ENCODE results near the gene MIGA1.
"Not testable (repeated sequence)": the region's sequence is repeated elsewhere in the genome, so short reads cannot be mapped to it uniquely, and the experiment has no call there.

MIGA1 gene, protein sequence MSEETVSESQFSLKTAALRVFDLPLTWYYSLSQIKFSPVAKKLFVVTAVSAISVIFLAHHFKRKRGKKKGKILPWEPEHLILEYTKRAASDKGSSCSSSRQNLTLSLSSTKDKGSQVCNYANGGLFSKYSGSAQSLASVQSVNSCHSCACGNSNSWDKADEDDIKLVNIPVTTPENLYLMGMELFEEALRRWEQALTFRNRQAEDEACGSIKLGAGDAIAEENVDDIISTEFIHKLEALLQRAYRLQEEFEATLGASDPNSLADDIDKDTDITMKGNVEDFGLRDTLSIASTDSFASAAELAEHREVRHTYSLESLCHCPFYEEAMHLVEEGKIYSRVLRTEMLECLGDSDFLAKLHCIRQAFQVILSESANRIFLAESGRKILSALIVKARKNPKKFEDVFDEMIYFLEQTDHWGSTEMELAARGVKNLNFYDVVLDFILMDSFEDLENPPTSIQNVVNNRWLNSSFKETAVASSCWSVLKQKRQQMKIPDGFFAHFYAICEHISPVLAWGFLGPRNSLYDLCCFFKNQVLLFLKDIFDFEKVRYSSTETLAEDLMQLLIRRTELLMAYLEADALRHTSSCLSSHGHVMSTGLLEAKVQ

DNA sequence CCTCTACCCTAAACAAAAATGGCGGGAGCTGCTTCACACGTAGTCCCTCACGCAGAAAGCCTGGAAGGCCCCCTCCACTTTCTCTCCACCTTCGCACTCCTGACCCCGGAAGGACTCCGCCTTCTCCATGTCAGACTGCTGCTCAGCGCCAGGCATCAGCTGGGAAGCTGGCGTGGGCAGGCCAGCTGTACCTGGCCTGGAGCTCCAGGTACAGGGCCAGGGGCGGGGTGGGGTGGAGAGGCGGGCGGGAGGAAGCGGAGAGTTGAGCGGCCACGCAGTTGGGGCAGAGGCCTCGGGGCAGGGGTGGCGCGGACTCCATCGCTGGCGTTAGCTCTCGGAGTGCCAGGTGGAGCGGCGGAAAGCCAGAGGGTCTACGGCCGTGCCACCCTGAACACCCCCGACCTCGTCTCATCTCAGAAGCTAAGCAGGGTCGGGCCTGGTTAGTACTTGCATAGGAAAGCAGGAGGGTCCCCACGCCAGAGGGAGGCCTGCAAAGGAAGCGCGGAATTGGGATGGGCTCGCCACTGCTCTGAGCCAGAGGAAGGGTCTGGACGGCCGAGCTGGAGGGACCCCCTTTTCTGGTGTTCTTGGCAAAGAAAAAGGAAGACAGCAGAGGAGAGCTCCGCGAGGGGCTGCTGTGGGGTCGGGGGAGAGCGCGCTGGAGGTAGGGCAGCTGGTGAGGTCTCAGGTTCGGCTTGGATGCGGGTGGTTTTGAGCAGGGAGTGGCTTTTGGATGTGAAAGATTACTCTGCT, at the start of gene MIGA1:
MIGA1 (plus strand) TSS at position 121 of the 753 bp plus-strand sequence. CDS start 3,604 bp downstream, outside the sequence.
- Mint-ChIP-seq H3K4me3 (peak within 1 kb of the TSS; percentile 95), H3K4me1 (ENCODE audit: low read depth) (peaks cover 38% of the 10 kb centered on the region), H3K36me3 (peaks cover 6% of the 10 kb centered on the region), H3K9me3 (ENCODE audit: low read depth) (no peaks in the 10 kb centered on the region), H3K27me3 (no peaks in the 10 kb centered on the region), H3K27ac (peak within 1 kb of the TSS; percentile 88)

- Mint-ChIP-seq H3K4me3 (no peak overlapping the region), H3K4me1 (ENCODE audit: low read depth) (no peaks in the 10 kb centered on the region), H3K27me3 (no peaks in the 10 kb centered on the region), H3K36me3 (no peaks in the 10 kb centered on the region), H3K9me3 (ENCODE audit: low read depth) (no peaks in the 10 kb centered on the region), H3K27ac (no peak overlapping the region)
Observed at GRCh38 chr1:77732090-77732489, 47.4 kb upstream of the MIGA1 start.

GRCh38 chr1:77739235-77739634, 40.2 kb upstream of the MIGA1 start:
- Mint-ChIP-seq H3K4me3 (no peak overlapping the region), H3K27ac (no peak overlapping the region), H3K4me1 (ENCODE audit: low read depth) (peaks cover 10% of the 10 kb centered on the region), H3K36me3 (no peaks in the 10 kb centered on the region), H3K9me3 (ENCODE audit: low read depth) (no peaks in the 10 kb centered on the region), H3K27me3 (no peaks in the 10 kb centered on the region)

- H3K4me1 Mint-ChIP-seq (ENCODE audit: low read depth): peaks cover 29% of the 10 kb centered on the region
- H3K27me3 Mint-ChIP-seq: no peaks in the 10 kb centered on the region
- no peaks in the 10 kb centered on the region for H3K9me3 Mint-ChIP-seq (ENCODE audit: low read depth)
- no peak overlapping the region for H3K4me3 Mint-ChIP-seq
- no peak overlapping the region for H3K27ac Mint-ChIP-seq
- peaks cover 3% of the 10 kb centered on the region for H3K36me3 Mint-ChIP-seq
Observed at GRCh38 chr1:77741316-77741715, 38.1 kb upstream of the MIGA1 start.

DNA sequence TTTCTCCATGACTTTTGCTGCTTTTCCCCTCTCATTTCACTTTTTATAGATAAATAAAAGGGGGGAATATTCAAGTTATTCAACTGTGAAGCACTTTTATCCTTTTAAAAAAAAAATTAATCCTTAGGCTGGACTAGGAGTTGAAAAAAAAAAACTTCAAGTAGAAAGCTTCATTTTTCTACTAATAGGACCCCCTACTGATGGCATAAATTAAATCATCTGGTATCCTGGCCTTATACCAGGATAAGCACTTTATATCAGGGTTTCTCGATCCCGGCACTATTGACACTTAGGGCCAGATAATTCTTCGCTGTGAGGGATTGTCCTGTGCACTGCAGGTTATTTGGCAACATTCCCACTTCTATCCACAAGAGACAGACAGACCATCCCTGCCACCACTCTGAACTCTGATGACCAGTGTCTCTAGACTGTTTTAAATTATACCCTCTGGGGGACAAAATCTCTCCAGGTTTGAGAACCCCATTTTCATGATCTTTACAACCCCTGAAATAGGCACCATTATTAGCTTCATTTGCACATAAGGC, 37.4 kb upstream of the MIGA1 start:
- Mint-ChIP-seq H3K27ac (no peak overlapping the region), H3K4me3 (no peak overlapping the region)

DNA sequence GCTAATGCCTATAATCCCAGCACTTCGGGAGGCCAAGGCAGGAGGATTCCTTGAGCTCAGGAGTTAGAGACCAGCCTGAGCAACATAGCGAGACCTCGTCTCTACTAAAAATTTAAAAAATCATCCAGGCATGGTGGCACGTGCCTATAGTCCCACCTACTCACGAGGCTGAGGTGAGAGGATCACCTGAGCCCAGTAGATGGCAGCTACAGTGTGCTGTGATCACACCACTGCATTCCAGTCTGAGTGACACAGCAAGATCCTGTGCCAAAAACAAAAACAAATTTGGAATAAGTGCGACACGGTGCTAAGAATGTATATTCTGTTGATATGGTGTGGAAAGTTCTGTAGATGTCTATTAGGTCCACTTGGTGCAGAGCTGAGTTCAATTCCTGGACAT, 34.9 kb upstream of the MIGA1 start:
- H3K36me3 Mint-ChIP-seq: peaks cover 3% of the 10 kb centered on the region
- H3K27me3 Mint-ChIP-seq: no peaks in the 10 kb centered on the region
- peak overlapping the region; percentile 6 for H3K27ac Mint-ChIP-seq
- no peaks in the 10 kb centered on the region for H3K9me3 Mint-ChIP-seq (ENCODE audit: low read depth)
- H3K4me1 Mint-ChIP-seq (ENCODE audit: low read depth): peaks cover 56% of the 10 kb centered on the region
- H3K4me3 Mint-ChIP-seq: no peak overlapping the region

More for the DNA sequence above, 37.4 kb upstream of the MIGA1 start:
- Mint-ChIP-seq H3K9me3 (ENCODE audit: low read depth) (no peaks in the 10 kb centered on the region), H3K27me3 (no peaks in the 10 kb centered on the region), H3K4me1 (ENCODE audit: low read depth) (peaks cover 35% of the 10 kb centered on the region), H3K36me3 (peaks cover 3% of the 10 kb centered on the region)

DNA sequence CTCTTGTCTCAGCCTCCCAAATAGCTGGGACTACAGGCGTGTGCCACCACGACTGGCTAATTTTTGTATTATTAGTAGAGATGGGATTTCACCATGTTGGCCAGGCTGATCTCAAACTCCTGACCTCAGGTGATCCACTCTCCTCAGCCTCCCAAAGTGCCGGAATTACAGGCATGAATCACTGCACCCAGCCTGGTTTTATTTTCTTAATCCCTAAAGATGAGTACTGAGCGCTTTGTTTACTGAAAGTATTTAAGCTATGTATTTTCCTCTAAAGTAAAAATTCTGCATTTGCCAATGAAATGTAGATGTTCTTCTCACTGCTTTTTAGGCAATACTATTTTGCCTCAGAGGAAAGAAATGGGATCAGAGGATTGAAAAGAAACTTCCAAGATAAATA, 30.0 kb upstream of the MIGA1 start:
- H3K27me3 Mint-ChIP-seq; H3K9me3 Mint-ChIP-seq (ENCODE audit: low read depth); H3K36me3 Mint-ChIP-seq; H3K27ac Mint-ChIP-seq; H3K4me3 Mint-ChIP-seq: not testable (repeated sequence)
- H3K4me1 Mint-ChIP-seq (ENCODE audit: low read depth): peaks cover 67% of the 10 kb centered on the region

GRCh38 chr1:77756052-77756754, 23.2 kb upstream of the MIGA1 start:
- Mint-ChIP-seq H3K36me3 (no peaks in the 10 kb centered on the region), H3K9me3 (ENCODE audit: low read depth) (no peaks in the 10 kb centered on the region), H3K27ac (peak overlapping the region; percentile 36), H3K27me3 (no peaks in the 10 kb centered on the region), H3K4me3 (peak overlapping the region; percentile 93), H3K4me1 (ENCODE audit: low read depth) (peaks cover 56% of the 10 kb centered on the region)

- Mint-ChIP-seq H3K4me3 (peak overlapping the region; percentile 93), H3K36me3 (no peaks in the 10 kb centered on the region), H3K27ac (peak overlapping the region; percentile 31)
Observed at GRCh38 chr1:77757066-77757584, 22.3 kb upstream of the MIGA1 start.

DNA sequence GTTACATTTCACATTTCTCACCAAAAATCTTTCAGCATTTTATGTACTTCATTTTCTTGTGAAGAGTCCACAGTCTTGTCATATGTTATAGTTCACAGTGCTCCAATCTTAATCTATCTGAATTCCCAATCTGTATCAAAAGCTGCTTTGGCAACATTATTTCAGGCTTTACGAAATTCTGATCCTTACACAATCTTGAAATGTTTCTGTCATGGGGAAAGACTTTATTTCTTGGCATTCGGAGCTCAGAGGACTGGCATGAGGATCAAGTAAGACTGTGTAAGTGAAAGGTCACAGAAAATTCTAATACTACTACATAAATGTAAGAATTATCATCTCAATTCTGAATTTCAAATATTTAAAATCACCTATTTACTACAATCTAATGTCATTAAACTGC, 21.8 kb upstream of the MIGA1 start:
- no peaks in the 10 kb centered on the region for H3K9me3 Mint-ChIP-seq (ENCODE audit: low read depth)
- H3K4me1 Mint-ChIP-seq (ENCODE audit: low read depth): peaks cover 51% of the 10 kb centered on the region
- H3K36me3 Mint-ChIP-seq: no peaks in the 10 kb centered on the region
- no peaks in the 10 kb centered on the region for H3K27me3 Mint-ChIP-seq
- peak overlapping the region; percentile 93 for H3K4me3 Mint-ChIP-seq
- peak overlapping the region; percentile 31 for H3K27ac Mint-ChIP-seq

More at GRCh38 chr1:77757066-77757584, 22.3 kb upstream of the MIGA1 start:
- no peaks in the 10 kb centered on the region for H3K27me3 Mint-ChIP-seq
- peaks cover 54% of the 10 kb centered on the region for H3K4me1 Mint-ChIP-seq (ENCODE audit: low read depth)
- no peaks in the 10 kb centered on the region for H3K9me3 Mint-ChIP-seq (ENCODE audit: low read depth)

GRCh38 chr1:77759071-77760028, 20.1 kb upstream of the MIGA1 start, which contains the start of gene USP33:
Gene USP33, minus strand, starts transcription at chr1:77759852. Its CDS starts 18,155 bp downstream, at chr1:77741697.
- H3K27me3 Mint-ChIP-seq: no peaks in the 10 kb centered on the region
- no peaks in the 10 kb centered on the region for H3K36me3 Mint-ChIP-seq
- H3K4me3 Mint-ChIP-seq: peak within 1 kb of the TSS; percentile 93
- no peaks in the 10 kb centered on the region for H3K9me3 Mint-ChIP-seq (ENCODE audit: low read depth)
- peak within 1 kb of the TSS; percentile 95 for H3K27ac Mint-ChIP-seq
- peaks cover 44% of the 10 kb centered on the region for H3K4me1 Mint-ChIP-seq (ENCODE audit: low read depth)

DNA sequence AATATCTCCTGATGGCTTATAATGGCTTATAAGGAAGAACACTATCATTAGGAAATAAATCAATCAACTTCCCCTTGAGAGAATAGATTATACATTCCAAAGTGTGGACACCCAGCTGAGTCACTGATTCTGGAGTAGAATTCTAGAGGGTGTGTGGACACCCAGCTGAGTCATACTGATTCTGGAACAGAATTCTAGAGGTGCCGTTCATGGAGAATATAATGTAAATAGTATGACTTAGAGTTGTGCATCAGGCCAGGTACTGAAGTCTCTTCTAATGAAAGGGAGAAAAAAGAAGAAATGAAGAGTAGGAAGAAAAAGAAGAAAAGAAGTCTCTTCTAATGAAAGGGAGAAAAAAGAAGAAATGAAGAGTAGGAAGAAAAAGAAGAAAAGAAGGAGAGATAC, 17.4 kb upstream of the MIGA1 start:
- H3K4me1 Mint-ChIP-seq (ENCODE audit: low read depth): peaks cover 22% of the 10 kb centered on the region
- H3K4me3 Mint-ChIP-seq: no peak overlapping the region
- H3K9me3 Mint-ChIP-seq (ENCODE audit: low read depth): no peaks in the 10 kb centered on the region
- H3K27me3 Mint-ChIP-seq: no peaks in the 10 kb centered on the region
- no peak overlapping the region for H3K27ac Mint-ChIP-seq
- H3K36me3 Mint-ChIP-seq: no peaks in the 10 kb centered on the region

- H3K36me3 Mint-ChIP-seq: no peaks in the 10 kb centered on the region
- no peak overlapping the region for H3K27ac Mint-ChIP-seq
- no peaks in the 10 kb centered on the region for H3K9me3 Mint-ChIP-seq (ENCODE audit: low read depth)
- no peak overlapping the region for H3K4me3 Mint-ChIP-seq
- no peaks in the 10 kb centered on the region for H3K27me3 Mint-ChIP-seq
- no peaks in the 10 kb centered on the region for H3K4me1 Mint-ChIP-seq (ENCODE audit: low read depth)
Observed at GRCh38 chr1:77768006-77768405, 11.4 kb upstream of the MIGA1 start.

Measured in activated naive CD8-positive, alpha-beta T cell (primary cell).